Testis (tissue), 3 donors: Measurements from ENCODE around the gene GMCL1. TPM values are rescaled to one million over a fixed set of nuclear protein-coding genes. Genes with fewer than 3 reads are reported as not detected.

ENCODE experiments used
- DNase-seq: peaks from one replicate; pipeline ENCODE4 v3.0.0-alpha.2; 2019
- H3K27ac ChIP-seq, 2 donors: fragments of 200-600 bp; sonication (generic); one replicate each; pipeline ENCODE4 v1.5.1; 2019
- H3K27me3 ChIP-seq: fragments of 200-600 bp; sonication (generic); one replicate; pipeline ENCODE4 v1.5.1; 2019
- H3K36me3 ChIP-seq: fragments of 200-600 bp; sonication (generic); one replicate; pipeline ENCODE4 v1.5.1; 2017; ENCODE audit warnings: low read depth; ENCODE audit errors: missing control alignments
- H3K4me1 ChIP-seq: fragments of 200-600 bp; sonication (generic); one replicate; pipeline ENCODE4 v1.5.1; 2019
- H3K4me3 ChIP-seq, 2 donors: fragments of 200-600 bp; sonication (generic); one replicate each; pipeline ENCODE4 v1.5.1; 2017 to 2019
- H3K9me3 ChIP-seq: fragments of 200-600 bp; sonication (generic); one replicate; pipeline ENCODE4 v1.5.1; 2017
- POLR2A ChIP-seq: fragments of 450-650 bp; IDR thresholded peaks from one replicate; pipeline ENCODE4 v1.6.1; 2017; ENCODE audit warnings: antibody characterized with exemption, mild to moderate bottlenecking, moderate library complexity
- WGBS, 2 donors: methylation state at CpG; one replicate each; pipeline ENCODE4 v1.1.5; 2018; 5-methylcytosine and 5-hydroxymethylcytosine counted together
- intact Hi-C: fragments of 100-400 bp; cut with DNase I; formaldehyde crosslinking; loops from one replicate; pipeline ENCODE4 v1.15.1; 2023; ENCODE audit warnings: low total_unique reads
- polyA plus RNA-seq: library from polyadenylated mRNA; stranded (reverse); fragments of 350-450 nt; fragmentation: Illumina TruSeq; extraction: RNeasy Lipid Tissue Mini Kit (QIAGEN cat#74804); gene quantifications from one replicate; pipeline ENCODE4 v1.2.3, GENCODE V29; 2014; ENCODE audit warnings: low read depth, low replicate concordance; ENCODE audit not compliant: insufficient read depth
- total RNA-seq, 2 donors: library from RNA; depleted of rRNA; stranded (reverse); fragments of >200 nt; gene quantifications; one replicate each; pipeline ENCODE4 v1.2.3, GENCODE V29; 2016
- TF ChIP-seq, protein P1 (sequence below), 3 experiments: fragments of 450-650 bp in 2 of 3; fragments of 200-600 bp in 1 of 3; sonication (generic) in 1 of 3; IDR thresholded peaks; one replicate each; pipeline ENCODE4 v1.5.1; 2016 to 2019; ENCODE audit warnings: antibody characterized with exemption in 3 of 3, mild to moderate bottlenecking in 2 of 3, moderate library complexity in 1 of 3

The GMCL1 gene
- total and polyA plus RNA-seq, 3 donors from 2014 or later, result 19.9 to 30.5 (median 27.6) TPM

DNA sequence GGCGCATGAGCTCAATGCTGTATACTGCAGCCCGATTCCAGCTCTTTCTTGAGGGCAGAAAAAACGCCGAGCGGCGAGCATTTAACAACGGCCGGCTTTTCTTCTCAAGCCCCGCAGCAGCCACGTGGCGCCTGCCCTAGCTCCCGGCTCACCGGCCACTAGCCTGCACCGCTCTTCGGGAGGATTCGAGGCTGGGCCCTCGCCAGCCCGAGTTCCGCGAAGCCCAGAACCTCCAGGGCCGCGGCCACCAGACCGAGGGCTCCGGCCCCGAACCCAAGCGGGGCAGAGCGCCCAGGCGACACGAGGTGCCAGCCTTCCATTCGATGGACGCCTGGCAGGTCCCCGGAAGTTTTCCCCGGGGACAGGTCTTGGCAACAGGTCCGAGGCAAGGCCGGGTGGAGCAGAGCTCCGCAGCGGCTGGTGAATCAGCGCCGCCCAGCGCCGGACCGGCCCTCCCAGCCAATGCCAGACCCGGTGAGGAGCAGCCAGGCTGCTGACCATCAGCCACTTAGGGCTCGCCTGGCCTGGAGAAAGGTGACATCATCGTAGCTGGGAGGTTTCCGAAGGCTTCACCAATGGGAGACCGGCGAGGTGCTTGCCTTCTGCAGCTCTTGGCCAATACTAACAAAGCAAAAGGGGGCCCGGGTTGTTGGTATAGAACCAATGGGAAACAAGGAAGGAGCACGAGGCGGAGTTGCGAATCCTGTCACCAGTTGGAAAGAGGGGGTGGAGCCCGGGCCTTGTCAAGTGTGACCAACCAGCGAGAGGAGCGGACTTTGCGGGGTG, 84.9 kb downstream of the GMCL1 start:
- no peaks in the 10 kb centered on the region for H3K27me3 ChIP-seq
- TF ChIP-seq, protein P1, sequence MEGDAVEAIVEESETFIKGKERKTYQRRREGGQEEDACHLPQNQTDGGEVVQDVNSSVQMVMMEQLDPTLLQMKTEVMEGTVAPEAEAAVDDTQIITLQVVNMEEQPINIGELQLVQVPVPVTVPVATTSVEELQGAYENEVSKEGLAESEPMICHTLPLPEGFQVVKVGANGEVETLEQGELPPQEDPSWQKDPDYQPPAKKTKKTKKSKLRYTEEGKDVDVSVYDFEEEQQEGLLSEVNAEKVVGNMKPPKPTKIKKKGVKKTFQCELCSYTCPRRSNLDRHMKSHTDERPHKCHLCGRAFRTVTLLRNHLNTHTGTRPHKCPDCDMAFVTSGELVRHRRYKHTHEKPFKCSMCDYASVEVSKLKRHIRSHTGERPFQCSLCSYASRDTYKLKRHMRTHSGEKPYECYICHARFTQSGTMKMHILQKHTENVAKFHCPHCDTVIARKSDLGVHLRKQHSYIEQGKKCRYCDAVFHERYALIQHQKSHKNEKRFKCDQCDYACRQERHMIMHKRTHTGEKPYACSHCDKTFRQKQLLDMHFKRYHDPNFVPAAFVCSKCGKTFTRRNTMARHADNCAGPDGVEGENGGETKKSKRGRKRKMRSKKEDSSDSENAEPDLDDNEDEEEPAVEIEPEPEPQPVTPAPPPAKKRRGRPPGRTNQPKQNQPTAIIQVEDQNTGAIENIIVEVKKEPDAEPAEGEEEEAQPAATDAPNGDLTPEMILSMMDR (IDR thresholded peaks at IDR 0.05), result peak in 1 of 3 experiments; percentile 22
- TF ChIP-seq POLR2A, result peak; percentile 96
- peak; percentile 100 for DNase-seq
- peak overlapping the region; percentile 62 to 90 for H3K4me3 ChIP-seq
- intact Hi-C loops, result loop anchor here (5.0 to 10.0 kb wide), 2 partner anchors 170 to 228 kb away; partner anchors contain the start of gene PCBP1
- no peaks in the 10 kb centered on the region for H3K36me3 ChIP-seq
- 0 to 1% methylated on average over 17 to 50 of the region's 56 CpGs for WGBS, 2 donors
- H3K27ac ChIP-seq, result peak overlapping the region; percentile 91 to 95
- H3K9me3 ChIP-seq, result no peaks in the 10 kb centered on the region
- H3K4me1 ChIP-seq, result peaks cover 8% of the 10 kb centered on the region

DNA sequence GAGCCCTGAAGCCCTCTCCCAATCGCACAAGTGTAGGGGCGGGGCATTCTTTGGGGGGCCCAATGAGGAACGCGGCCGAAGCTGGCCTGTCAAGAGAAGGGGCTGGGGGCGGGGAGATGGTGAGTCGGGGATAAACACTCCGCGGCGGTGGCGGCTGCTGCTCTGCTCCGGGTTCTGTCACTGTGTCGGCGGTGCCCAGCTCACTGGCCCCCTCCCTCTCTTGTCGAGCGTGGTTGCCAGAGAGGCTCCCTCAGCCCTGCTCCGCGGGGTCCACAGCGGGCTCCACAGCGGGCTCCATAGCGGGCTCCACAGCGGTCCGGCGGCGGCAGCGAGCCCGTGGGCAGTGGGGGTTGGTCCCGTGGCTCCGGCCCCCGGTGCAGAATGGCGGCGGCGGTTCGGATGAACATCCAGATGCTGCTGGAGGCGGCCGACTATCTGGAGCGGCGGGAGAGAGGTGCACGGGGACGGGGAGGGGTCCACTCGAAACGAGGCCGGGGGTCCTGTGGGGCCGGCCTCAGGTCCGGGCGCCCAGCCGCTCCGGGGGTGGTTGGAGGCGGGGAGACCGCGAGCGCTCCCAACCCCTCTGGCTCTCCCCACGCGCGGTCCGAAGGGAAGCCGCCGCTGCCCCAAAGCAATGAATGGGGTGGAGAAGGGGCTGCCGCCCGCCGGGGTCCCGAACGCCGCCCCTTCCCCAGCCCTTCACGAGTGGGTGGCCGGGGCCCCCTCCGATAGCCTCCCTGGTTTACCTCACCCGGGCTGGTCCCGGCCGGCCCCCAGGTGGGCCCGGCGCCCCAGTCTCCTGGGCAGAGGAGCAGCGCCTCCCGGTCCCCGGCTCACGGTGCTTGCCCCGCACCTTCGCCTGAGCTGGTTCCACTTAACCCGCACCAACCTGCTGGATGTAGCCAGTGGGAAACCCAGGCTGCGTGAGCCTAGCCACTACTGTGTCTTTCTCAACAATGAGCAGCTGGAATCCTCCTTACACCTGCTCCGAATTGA, 85.8 kb downstream of the GMCL1 start, which contains the start of gene MXD1:
MXD1 (plus strand) TSS at position 160 of the 996 bp plus-strand sequence; CDS start at position 382, 222 bp downstream.
- H3K4me3 ChIP-seq, result peak within 1 kb of the TSS; percentile 89 to 90
- WGBS, 2 donors, result 0 to 1% methylated on average over 19 to 61 of the region's 81 CpGs
- H3K9me3 ChIP-seq, result no peaks in the 10 kb centered on the region
- peaks cover 8% of the 10 kb centered on the region for H3K4me1 ChIP-seq
- no peaks in the 10 kb centered on the region for H3K36me3 ChIP-seq
- intact Hi-C loops, result loop anchor here (5.0 to 10.0 kb wide), 2 partner anchors 170 to 227 kb away; partner anchors contain the start of gene PCBP1
- peak; percentile 45 for DNase-seq
- no peaks in the 10 kb centered on the region for H3K27me3 ChIP-seq
- H3K27ac ChIP-seq, result peak within 1 kb of the TSS; percentile 91 to 95
- TF ChIP-seq POLR2A, result peak; percentile 92
- TF ChIP-seq, protein P1 (IDR thresholded peaks at IDR 0.05), result peak in 1 of 3 experiments; percentile 15

DNA sequence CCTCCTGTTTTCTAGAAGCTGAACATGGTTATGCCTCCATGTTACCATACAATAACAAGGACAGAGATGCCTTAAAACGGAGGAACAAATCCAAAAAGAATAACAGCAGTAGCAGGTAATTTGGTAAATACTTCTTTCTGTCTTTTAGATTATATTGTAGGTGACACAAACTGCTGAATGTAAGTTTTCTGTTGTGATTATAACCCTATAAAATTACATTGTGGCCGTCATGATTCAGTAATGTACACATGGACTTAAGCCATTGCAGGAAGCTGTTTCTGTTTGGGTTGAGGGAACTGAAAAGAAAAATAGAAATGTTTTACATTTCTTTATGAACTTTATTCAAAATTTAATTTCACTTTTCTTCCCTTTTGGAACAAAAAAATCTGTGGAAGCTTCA, 86.6 kb downstream of the GMCL1 start:
- no peak for DNase-seq
- no peak for TF ChIP-seq POLR2A
- TF ChIP-seq, protein P1 (IDR thresholded peaks at IDR 0.05), result no peak
- H3K36me3 ChIP-seq, result no peaks in the 10 kb centered on the region
- no peaks in the 10 kb centered on the region for H3K27me3 ChIP-seq
- H3K9me3 ChIP-seq, result no peaks in the 10 kb centered on the region
- intact Hi-C loops, result loop anchor here (10.0 kb wide), 1 partner anchor 169 kb away; the partner anchor contains the start of gene PCBP1
- H3K4me1 ChIP-seq, result peaks cover 8% of the 10 kb centered on the region
- H3K4me3 ChIP-seq, result peak overlapping the region in 1 of 2 donors; percentile 89
- 39 to 49% methylated on average over 2 of the region's 2 CpGs for WGBS, 2 donors
- H3K27ac ChIP-seq, result no peak overlapping the region

DNA sequence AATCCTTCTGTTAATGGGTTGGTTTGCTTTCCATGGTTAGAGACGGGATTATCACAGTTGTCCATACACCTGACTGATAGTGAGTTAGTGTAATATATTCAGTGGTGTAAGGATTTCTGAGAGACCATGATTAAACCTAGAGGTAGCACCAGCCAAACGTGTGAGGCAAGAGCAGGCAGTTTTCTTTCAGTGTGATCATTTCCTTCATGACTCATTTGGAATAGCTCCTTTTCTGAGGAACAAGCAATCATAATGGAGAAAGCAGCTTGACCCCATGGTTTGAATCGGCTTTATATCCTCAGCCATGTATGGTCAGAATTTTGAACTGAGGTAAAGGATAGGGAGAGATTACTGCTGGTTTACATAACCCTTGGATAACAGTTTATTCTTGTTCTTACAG, 88.4 kb downstream of the GMCL1 start:
- peaks cover 8% of the 10 kb centered on the region for H3K4me1 ChIP-seq
- no peak overlapping the region for H3K4me3 ChIP-seq
- DNase-seq, result no peak
- no peaks in the 10 kb centered on the region for H3K36me3 ChIP-seq
- 60 to 75% methylated on average over 3 of the region's 3 CpGs for WGBS, 2 donors
- intact Hi-C loops, result loop anchor here (10.0 kb wide), 1 partner anchor 167 kb away; the partner anchor contains the start of gene PCBP1
- H3K9me3 ChIP-seq, result no peaks in the 10 kb centered on the region
- TF ChIP-seq POLR2A, result no peak
- TF ChIP-seq, protein P1 (IDR thresholded peaks at IDR 0.05), result no peak
- H3K27me3 ChIP-seq, result no peaks in the 10 kb centered on the region
- no peak overlapping the region for H3K27ac ChIP-seq
